HepG2 (cell line): ENCODE data around the gene MARK4. TPM values are rescaled to one million over a fixed set of nuclear protein-coding genes. Genes with fewer than 3 reads are reported as not detected.

ENCODE experiments used
- DNMT3B ChIP-seq: conservative IDR thresholded peaks from 2 replicates; pipeline ENCODE4 v1.6.1; 2016; ENCODE audit warnings: missing biosample characterization, control low read depth
- LCORL ChIP-seq, 2 experiments: fragments of 450-650 bp in 1 of 2; sonication (generic) in 1 of 2; formaldehyde crosslinking in 1 of 2; IDR thresholded peaks; 2 replicates each; pipeline versions ENCODE4 v1.5.0 to v1.6.1; 2017 to 2020; ENCODE audit warnings: antibody characterized with exemption in 1 of 2, missing genetic modification reagents in 1 of 2
- SIX1 ChIP-seq: sonication (generic); formaldehyde crosslinking; IDR thresholded peaks from 2 replicates; pipeline ENCODE4 v1.4.0; 2020; ENCODE audit warnings: missing genetic modification reagents, borderline replicate concordance
- SNAPC4 ChIP-seq: sonication (generic); formaldehyde crosslinking; IDR thresholded peaks from 2 replicates; pipeline ENCODE4 v1.4.0; 2020; ENCODE audit warnings: mild to moderate bottlenecking, missing genetic modification reagents
- SOX13 ChIP-seq, 3 experiments: fragments of 450-650 bp in 1 of 3; sonication (generic) in 1 of 3; formaldehyde crosslinking in 1 of 3; IDR thresholded peaks in 2 of 3; conservative IDR thresholded peaks in 1 of 3; 2 replicates each; pipeline versions ENCODE4 v1.5.0 to v1.6.1; 2016 to 2020; ENCODE audit warnings: antibody characterized with exemption in 1 of 3, mild to moderate bottlenecking in 1 of 3, missing compliant biosample characterization in 1 of 3, missing genetic modification reagents in 1 of 3, moderate library complexity in 1 of 3
- SRSF1 ChIP-seq: fragments of 200-400 bp; formaldehyde crosslinking; optimal IDR thresholded peaks from 2 replicates; pipeline ENCODE3; 2017; ENCODE audit warnings: mild to moderate bottlenecking, low read depth, low read length, moderate library complexity
- ZFY ChIP-seq: sonication (generic); formaldehyde crosslinking; IDR thresholded peaks from 2 replicates; pipeline ENCODE4 v1.4.0; 2020; ENCODE audit warnings: missing genetic modification reagents
- ZNF432 ChIP-seq: sonication (generic); formaldehyde crosslinking; IDR thresholded peaks from 2 replicates; pipeline ENCODE4 v1.5.0; 2020; ENCODE audit warnings: missing genetic modification reagents, mild to moderate bottlenecking, borderline replicate concordance
- ZNF547 ChIP-seq: sonication (generic); formaldehyde crosslinking; IDR thresholded peaks from 2 replicates; pipeline ENCODE4 v1.5.1; 2020; ENCODE audit warnings: mild to moderate bottlenecking, missing genetic modification reagents
- ZSCAN31 ChIP-seq: sonication (generic); formaldehyde crosslinking; IDR thresholded peaks from 2 replicates; pipeline ENCODE4 v1.5.0; 2020; ENCODE audit warnings: low read depth, mild to moderate bottlenecking, missing genetic modification reagents
- polyA plus RNA-seq, 8 experiments: library from polyadenylated mRNA; depleted of rRNA in 3 of 8; stranded (reverse) in 7 of 8; unstranded in 1 of 8; fragments of >200 nt; fragmentation: Illumina TruSeq in 4 of 8; extraction: Trizol in 4 of 8; gene quantifications; 2 replicates each; pipeline versions ENCODE4 v1.2.1 to v1.2.3, GENCODE V29; 2011 to 2016; ENCODE audit warnings: low read depth in 4 of 8, missing spikeins in 1 of 8, mixed read lengths in 1 of 8; ENCODE audit not compliant: insufficient read depth in 1 of 8
- total RNA-seq, 5 experiments: library from RNA; depleted of rRNA; stranded (reverse); fragments of >200 nt; fragmentation: Illumina TruSeq; extraction: Trizol; gene quantifications; 2 replicates each; pipeline ENCODE4 v1.2.3, GENCODE V29; 2016; ENCODE audit warnings: low read depth in 1 of 5
- TF ChIP-seq, protein P1 (sequence below): sonication (generic); formaldehyde crosslinking; IDR thresholded peaks from 2 replicates; pipeline ENCODE4 v1.4.0; 2020; ENCODE audit warnings: mild to moderate bottlenecking, missing genetic modification reagents
- TF ChIP-seq, protein P2 (sequence below): sonication (generic); formaldehyde crosslinking; IDR thresholded peaks from 2 replicates; pipeline ENCODE4 v1.9.0; 2022; ENCODE audit warnings: missing genetic modification reagents, mild to moderate bottlenecking, borderline replicate concordance
- TF ChIP-seq, protein P3 (sequence below), 2 experiments: sonication (generic) in 1 of 2; formaldehyde crosslinking in 1 of 2; IDR thresholded peaks; 2 replicates each; pipeline versions ENCODE4 v1.4.0 to v1.6.1; 2018 to 2020; ENCODE audit warnings: missing genetic modification reagents in 2 of 2, borderline replicate concordance in 1 of 2, low read depth in 1 of 2, mild to moderate bottlenecking in 1 of 2, missing biosample characterization in 1 of 2

MARK4 gene
- total and polyA plus RNA-seq, 2 of the 13 experiments (the other 11 are each of a cell fraction or from before 2014, with no cell fraction given): 7.0 to 12.2 TPM

DNA sequence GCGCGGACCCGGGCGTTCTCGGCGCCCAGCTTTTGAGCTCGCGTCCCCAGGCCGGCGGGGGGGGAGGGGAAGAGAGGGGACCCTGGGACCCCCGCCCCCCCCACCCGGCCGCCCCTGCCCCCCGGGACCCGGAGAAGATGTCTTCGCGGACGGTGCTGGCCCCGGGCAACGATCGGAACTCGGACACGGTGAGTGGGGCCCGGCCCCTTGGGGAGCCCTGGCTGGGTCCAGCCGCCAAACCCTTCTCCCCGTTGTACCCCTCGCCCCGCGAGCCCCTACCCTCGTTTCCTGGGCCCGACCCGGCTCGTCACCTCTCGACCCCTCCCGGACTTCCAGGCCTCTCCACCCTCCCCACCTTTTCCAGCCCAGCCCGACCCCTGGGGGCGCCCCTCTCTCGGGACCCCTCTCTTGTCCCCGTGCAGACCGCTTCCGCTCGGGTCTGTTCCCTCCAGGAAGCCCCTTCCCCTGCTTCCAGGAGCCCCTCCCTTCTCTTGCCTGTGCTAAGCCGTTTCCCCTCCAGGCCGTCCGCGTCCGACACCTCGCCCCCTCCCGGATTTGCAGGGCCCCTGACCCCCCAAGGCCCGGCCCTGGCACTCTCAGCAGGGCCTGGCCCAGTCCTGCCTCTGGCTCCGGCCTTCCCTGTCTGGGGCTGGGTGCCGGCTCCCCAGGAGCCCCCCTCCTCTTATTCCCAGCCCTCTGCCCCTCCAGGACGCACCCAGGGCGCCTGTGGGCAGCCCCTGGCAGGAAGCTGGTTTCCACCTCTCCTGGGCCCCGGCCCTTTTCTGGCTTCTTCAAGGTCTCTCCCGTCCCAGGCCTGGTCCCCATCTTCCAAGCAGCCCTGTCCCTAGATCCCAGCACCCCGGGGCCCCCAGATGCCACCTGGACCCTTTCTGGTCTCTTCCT, 632 bp downstream of the MARK4 start (continued):
- TF ChIP-seq ZSCAN31: no peak
- TF ChIP-seq, protein P1, sequence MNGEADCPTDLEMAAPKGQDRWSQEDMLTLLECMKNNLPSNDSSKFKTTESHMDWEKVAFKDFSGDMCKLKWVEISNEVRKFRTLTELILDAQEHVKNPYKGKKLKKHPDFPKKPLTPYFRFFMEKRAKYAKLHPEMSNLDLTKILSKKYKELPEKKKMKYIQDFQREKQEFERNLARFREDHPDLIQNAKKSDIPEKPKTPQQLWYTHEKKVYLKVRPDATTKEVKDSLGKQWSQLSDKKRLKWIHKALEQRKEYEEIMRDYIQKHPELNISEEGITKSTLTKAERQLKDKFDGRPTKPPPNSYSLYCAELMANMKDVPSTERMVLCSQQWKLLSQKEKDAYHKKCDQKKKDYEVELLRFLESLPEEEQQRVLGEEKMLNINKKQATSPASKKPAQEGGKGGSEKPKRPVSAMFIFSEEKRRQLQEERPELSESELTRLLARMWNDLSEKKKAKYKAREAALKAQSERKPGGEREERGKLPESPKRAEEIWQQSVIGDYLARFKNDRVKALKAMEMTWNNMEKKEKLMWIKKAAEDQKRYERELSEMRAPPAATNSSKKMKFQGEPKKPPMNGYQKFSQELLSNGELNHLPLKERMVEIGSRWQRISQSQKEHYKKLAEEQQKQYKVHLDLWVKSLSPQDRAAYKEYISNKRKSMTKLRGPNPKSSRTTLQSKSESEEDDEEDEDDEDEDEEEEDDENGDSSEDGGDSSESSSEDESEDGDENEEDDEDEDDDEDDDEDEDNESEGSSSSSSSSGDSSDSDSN (CRISPR knock-in tag): peak; percentile 60; the same call in 1 of the 2 replicates
- TF ChIP-seq, protein P2, sequence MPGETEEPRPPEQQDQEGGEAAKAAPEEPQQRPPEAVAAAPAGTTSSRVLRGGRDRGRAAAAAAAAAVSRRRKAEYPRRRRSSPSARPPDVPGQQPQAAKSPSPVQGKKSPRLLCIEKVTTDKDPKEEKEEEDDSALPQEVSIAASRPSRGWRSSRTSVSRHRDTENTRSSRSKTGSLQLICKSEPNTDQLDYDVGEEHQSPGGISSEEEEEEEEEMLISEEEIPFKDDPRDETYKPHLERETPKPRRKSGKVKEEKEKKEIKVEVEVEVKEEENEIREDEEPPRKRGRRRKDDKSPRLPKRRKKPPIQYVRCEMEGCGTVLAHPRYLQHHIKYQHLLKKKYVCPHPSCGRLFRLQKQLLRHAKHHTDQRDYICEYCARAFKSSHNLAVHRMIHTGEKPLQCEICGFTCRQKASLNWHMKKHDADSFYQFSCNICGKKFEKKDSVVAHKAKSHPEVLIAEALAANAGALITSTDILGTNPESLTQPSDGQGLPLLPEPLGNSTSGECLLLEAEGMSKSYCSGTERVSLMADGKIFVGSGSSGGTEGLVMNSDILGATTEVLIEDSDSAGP: peak; percentile 58; the same call in 1 of the 2 replicates
- no peak for TF ChIP-seq DNMT3B (CRISPR knock-in tag)
- TF ChIP-seq SIX1 (CRISPR knock-in tag): no peak
- peak; percentile 52 for TF ChIP-seq SRSF1
- TF ChIP-seq ZNF432 (CRISPR knock-in tag): no peak
- no peak for TF ChIP-seq SOX13 (IDR thresholded peaks at IDR 0.05)
- TF ChIP-seq SOX13 (CRISPR knock-in tag; conservative IDR thresholded peaks at IDR 0.05 in 1 of 2, IDR thresholded peaks at IDR 0.05 in 1 of 2): no peak
- TF ChIP-seq, protein P3, sequence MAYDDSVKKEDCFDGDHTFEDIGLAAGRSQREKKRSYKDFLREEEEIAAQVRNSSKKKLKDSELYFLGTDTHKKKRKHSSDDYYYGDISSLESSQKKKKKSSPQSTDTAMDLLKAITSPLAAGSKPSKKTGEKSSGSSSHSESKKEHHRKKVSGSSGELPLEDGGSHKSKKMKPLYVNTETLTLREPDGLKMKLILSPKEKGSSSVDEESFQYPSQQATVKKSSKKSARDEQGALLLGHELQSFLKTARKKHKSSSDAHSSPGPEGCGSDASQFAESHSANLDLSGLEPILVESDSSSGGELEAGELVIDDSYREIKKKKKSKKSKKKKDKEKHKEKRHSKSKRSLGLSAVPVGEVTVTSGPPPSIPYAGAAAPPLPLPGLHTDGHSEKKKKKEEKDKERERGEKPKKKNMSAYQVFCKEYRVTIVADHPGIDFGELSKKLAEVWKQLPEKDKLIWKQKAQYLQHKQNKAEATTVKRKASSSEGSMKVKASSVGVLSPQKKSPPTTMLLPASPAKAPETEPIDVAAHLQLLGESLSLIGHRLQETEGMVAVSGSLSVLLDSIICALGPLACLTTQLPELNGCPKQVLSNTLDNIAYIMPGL (CRISPR knock-in tag; IDR thresholded peaks at IDR 0.05; ENCODE audit: borderline replicate concordance in 1 of 2, low read depth in 1 of 2): peak in 1 of 2 experiments; percentile 59; a peak in 2 of 4 replicates
- TF ChIP-seq SNAPC4 (CRISPR knock-in tag): 0 out of 2 replicates have a peak, but pooled peaks have one; percentile 10
- peak; percentile 55 for TF ChIP-seq ZFY
- 0 out of 2 replicates have a peak, but pooled peaks have one; percentile 35 for TF ChIP-seq ZNF547 (CRISPR knock-in tag)
- TF ChIP-seq LCORL (IDR thresholded peaks at IDR 0.05): no peak
- no peak for TF ChIP-seq LCORL (CRISPR knock-in tag; IDR thresholded peaks at IDR 0.05)
